NCI-H1105 treated with DMSO at 0.1 percent for 48 hours (cell line): ENCODE results near the gene MAGT1.
"Not testable (repeated sequence)": the region's sequence is repeated elsewhere in the genome, so short reads cannot be mapped to it uniquely, and the experiment has no call there.

Source experiments
- DNase-seq: peaks from one replicate; lab custom pipeline; 2025; lab: John Stamatoyannopoulos, UW

Gene MAGT1

DNA sequence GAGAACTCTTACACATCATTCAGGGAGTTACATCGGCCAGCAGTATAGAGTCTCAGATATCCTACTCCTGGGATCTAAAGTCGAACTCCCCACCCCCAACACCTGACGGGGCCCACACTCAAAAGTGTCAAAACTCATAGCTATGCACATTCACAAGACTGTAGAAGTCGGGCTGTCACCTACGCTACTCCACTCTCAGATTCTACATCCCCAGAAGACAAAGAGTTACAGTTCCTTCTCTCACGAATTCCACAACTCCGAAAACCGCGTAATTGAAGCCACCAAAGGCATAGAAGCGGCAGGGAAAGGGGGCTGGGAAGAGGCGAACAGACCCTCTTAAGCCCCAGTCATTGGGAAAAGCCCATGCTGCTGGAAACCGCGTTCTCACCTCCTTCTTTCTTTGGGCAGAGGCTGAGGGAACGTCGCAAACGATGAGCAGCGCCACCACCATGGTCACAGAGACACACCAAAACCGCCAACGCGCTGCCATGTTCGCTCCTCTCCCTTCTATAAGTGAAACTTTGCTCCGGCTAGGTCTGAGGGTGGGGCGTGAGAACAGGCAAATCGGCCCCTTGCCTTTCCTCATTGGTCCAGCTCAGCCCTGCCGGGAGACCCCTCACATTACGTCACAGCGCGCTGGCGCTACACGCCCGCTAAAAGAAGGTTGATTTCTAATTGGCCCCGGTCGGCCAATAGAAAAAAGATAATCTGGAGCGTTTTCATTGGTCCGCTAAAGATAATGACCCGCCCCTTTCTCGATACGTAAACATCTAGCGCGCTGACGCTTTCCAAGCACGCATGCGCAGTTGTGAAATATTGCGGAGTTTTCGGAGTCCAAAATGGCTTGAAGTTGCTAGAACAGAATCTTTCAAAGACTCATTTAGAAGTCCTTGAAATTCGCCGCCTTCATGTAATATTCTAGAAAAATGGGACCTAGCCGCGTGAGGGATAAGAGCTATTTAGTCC is at the start of gene MAGT1:
Gene MAGT1, minus strand, starts transcription at position 515 of the 966 bp plus-strand sequence. Its CDS starts 25 bp downstream, at position 490.
- DNase-seq = peak; percentile 95

DNA sequence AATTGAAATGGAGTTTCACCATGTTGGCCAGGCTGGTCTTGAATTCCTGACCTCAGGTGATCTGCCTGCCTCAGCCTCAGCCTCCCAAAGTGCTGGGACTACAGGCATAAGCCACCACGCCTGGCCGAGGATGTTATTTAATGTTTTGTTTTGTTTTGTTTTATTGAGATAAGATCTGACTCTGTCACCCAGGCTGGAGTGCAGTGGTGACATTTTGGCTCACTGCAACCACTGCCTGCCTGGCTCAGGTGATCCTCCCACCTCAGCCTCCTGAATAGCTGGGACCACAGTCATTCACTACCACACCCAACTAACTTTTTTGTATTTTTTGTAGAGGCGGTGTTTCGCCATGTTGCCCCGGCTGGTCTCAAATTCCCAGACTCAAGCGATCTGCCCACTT is 49.8 kb upstream of the MAGT1 start:
- DNase-seq = not testable (repeated sequence)

DNA sequence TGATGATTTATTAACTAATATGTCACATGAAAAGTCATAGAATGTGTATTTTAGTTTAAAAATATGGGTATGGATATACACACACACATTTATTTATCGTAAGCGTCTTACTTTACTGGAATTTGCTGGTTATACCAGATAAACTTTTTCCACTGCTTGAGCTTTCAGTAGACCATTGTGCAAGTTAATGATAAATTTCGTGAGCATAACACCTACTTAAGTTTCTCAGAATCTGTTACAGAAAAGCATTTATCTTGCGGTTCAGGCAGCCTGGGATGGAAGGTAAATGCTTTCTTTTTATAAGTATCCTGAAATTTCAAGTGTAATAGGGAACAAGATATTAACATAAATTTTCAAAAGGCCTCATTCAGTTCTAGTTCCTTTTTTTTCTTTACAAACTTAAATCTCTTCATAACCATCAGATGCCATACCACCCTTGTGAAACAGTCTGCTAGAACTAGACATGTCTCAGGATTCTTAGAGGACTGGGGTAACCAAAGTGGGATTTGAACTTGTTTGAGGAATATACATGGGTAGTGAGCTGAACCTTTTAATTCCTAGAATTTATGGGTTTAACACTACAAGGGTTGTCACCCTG is 42.9 kb upstream of the MAGT1 start:
- no peak for DNase-seq

DNA sequence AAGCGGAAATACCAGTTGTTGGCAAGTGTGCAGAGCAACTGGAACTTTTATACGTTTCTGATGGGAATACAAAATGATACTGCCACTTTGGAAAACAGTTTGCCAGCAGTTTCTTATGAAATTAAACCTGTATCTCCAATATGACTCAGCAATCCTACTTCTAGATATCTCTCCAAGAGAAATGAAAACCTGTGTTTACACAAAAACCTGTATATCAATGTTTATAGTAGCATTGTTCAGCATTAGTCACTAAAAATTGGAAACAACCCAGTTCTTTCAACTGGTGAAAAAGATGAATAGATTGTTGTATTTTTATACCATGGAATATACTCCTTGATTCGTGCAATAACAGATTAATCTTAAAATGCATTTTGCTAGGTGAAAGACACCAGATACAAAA is 42.1 kb upstream of the MAGT1 start:
- no peak for DNase-seq

DNA sequence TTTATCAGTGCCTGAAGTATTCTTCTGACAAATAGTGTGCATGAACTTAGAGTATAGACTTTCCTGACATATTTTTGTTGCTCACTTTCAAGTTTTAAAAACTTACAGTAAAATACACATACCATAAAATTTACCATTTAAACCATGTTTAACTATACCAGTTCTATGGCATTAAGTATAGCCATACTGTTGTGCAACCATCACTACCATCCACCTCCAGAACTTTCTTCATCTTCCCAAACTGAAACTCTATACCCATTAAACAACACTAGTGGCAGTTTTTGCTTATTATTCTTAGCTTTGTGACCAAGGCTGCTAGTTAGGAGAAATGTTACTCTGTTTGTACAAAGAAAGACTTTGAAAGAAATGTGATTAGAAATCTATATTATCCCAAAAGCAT is 41.1 kb upstream of the MAGT1 start:
- no peak for DNase-seq

DNA sequence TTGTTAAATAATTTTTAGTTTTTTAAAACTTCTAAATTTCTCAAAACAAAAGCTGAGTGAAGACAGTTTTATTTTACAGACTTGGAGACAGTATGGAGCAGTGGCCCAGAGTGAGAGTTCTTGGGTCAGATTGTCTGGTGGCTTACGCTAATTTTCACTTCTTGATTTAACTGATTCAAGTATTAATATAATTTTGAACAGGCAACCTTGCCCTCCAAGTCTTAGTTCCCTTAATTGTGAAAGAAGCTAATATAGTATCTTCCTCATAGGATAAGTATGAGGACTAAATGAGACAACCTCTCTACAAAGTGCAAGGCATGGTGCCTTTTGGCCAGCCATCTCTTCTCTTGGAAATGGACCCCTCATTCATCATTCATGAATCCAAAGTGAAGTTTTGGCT is 40.7 kb upstream of the MAGT1 start:
- no peak for DNase-seq

DNA sequence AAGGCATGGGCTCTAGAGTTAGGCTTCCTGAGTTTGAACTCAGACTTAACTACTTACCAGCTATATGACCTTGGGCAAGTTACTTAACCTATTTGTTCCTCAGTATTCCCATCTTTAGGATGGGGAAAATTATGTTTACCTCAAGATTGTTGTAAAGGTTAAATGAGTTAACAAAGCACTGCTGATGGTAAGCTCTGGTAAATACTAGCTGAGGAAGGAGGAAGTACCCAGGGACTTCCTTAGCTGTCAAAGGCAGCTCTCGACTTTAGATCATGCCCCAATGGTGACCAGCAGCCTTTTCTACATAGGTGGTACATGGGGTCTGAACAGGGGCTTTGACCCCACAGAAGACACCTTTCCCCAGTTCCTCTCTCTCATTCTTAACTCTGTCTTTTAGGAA is 35.3 kb upstream of the MAGT1 start:
- DNase-seq = no peak

DNA sequence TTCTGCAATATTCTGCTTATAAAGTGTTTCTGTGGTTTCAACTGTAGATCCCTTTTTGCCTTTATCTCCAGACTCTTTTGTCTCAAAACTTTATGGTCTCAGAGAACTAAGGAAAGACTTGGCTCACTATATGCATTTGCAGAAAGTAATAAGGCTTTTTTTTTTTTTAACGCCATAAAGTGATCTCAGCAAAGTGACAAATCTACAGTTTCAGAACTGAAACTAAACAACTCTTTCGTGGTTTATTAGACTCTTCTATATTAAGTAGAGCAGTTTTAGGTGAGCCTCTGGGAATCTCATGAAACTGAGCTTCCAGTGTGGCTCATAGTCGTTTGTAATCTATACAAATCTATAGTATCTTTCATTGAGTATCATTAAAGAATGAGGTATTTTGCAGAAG is 30.5 kb upstream of the MAGT1 start:
- DNase-seq = no peak

DNA sequence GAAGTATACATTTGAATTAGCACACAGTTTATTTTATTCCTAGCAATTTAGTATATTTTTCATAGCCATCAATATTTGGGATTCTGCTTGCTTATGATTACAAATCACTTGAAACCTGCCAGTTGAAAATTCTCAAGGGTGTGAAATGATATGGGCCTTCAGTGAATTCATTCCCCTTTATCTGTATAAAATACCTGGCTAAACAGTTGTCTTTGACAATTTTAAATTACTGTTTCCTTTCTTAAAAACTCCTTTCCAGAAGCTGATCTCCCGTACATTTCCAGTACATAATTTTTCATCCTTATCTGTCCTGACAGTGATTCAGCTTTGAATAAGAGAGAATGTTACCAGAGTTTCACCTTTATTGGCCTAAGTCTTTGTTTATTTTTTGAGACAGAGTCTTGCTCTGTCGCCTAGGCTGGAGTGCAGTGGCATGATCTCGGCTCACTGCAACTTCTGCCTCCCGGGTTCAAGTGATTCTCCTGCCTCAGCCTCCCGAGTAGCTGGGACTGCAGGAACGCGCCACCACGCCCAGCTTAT is 29.2 kb upstream of the MAGT1 start:
- DNase-seq = no peak

DNA sequence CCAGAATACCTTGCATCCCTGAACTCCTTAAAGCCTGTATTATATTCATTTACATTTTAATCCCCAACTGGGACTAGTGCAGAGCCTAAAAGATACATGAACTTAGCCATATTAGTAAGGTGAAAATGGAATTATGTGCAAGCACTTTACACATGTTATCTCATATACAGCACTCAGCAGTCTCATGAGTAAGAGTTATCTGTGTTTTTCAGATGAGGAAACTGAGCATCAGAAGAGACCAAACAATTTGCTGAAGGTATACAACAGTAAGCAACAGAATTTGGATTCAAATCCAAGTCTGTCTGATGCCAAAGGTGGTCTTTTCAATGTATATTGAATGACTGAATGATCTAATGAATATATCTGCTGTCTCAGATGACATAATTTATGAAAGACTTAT is 27.6 kb upstream of the MAGT1 start:
- no peak for DNase-seq

DNA sequence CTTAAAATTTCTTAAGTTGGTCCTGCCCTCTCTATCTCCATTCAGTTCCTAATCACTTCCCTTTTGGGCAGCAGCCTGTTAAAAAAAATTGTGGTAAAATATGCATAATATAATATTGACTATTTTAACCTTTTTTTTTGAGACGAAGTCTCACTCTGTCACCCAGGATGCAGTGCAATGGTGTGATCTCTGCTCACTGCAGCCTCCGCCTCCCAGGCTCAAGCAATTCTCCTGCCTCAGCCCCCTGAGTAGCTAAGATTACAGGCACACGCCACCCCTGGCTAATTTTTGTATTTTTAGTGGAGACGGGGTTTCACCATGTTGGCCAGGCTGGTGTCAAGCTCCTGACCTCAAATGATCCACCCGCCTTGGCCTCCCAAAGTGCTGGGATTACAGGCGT is 24.1 kb upstream of the MAGT1 start:
- DNase-seq = not testable (repeated sequence)

DNA sequence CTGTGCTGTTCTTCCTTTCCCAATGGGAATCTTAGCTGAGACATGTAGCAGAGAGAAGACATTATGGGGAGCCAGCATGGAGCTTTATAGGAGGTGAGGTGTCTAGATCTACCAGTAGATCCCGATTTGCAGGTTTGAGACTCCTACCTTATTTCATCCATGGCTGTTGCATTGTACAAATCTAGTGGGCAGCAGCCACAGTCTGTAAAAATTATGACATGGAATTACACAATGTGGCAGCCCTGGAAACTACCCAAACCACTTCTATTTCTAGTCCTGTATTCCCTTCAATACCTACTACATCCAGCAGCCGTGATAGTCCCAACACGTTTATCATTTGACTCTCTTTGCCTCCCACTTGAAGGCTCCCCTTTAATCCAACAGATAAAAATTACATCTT is 23.3 kb upstream of the MAGT1 start:
- DNase-seq = no peak

DNA sequence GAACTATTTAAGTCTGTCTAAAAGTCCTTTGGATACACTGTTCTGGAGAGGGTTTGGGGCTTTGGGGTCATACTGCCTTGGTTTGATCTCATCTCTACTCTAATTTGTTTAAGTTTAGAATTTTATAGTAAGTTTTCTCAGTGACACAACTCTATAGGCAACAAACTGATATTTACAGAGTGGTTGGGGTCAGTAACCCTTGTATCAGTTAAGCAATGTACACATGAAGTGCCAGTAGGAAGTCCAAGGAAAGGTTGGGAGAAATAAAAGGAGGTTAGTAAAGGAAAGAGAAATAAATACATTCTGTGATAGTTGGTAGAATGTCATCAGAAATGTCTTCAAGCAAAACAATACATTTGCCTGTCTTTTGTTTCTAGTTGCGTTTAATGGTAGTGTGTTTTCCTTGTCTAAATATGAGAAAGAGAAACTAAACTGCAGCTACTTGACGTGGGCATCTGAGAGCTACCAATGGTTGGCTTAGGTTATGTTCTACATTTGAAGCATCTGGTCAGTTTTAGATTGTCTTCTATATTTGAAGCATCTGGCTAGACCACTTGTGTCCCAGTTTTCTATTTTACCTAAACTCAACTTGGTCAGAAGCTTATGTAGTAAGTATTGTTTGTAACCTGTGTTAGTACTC is 22.2 kb upstream of the MAGT1 start:
- DNase-seq = no peak

DNA sequence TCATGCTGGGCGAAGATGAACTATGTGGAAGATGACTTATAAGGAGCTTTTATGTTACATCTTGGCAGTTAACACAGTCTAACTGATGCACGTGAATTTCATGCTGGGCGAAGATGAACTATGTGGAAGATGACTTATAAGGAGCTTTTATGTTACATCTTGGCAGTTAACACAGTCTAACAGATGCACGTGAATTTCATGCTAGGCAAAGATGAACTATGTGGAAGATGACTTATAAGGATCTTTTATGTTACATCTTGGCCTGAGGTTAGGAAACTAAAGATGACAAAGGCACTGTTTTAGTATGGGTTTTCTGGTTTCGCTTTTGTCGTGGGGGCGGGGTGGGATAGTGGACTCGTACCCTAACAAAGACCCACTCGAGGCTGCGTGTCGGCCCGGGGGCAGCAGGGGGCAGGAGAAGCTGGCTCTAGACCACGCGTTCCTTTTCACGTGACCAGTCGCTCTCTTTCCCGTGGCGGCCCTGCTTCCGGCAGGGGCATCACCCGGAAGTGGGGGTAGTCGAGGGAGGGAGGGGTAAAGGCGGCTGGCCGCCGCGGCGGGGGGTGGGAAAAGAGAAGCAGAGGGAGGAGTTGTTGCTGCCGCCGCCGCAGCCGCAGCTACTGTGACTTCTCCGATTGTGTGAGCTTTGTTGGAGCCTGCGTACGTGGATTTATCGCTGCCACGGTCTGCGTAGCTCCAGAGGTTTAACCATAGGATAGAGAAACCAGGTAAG is 15.0 kb upstream of the MAGT1 start, which contains the start of gene ATP7A:
Gene ATP7A, plus strand, starts transcription at position 586 of the 733 bp plus-strand sequence. CDS start 60,949 bp downstream, outside the sequence.
- DNase-seq = peak; percentile 80

DNA sequence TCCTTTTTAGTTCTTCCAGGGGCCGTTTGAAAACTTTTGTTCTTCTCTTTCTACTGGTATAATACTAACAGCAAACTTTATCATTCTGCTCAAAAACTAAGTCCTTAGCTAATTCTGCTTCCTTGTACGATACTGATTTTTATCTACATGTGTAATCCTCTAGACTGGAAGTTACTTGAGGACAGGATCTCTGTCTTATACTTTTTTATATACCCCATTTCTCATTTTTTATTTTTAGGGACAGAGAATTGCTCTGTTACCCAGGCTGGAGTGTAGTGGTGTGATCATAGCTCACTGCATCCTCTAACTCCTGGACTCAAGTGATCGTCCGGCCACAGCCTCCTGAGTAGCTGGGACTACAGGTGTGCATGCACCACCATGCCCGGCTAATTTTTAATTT is 6.3 kb upstream of the MAGT1 start:
- DNase-seq = no peak

DNA sequence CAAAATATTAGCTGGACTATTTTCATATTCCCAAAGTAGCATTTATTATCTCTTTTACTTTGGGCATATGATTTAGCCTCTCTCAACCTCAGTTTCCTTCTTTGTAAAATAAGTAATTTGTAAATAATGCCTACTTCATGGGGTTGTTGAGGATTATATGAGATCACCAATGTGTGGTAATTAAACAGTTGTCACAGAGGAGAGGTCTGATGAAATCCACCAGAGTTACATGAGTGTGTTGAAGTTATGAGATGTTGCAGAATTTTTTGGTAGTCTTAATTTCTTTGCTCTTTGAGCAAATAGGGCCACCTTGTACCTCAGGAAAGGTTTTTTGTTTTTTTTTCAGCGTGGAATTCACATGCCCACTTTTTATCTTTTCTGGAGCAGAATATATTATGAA is 5.5 kb upstream of the MAGT1 start:
- DNase-seq = no peak

DNA sequence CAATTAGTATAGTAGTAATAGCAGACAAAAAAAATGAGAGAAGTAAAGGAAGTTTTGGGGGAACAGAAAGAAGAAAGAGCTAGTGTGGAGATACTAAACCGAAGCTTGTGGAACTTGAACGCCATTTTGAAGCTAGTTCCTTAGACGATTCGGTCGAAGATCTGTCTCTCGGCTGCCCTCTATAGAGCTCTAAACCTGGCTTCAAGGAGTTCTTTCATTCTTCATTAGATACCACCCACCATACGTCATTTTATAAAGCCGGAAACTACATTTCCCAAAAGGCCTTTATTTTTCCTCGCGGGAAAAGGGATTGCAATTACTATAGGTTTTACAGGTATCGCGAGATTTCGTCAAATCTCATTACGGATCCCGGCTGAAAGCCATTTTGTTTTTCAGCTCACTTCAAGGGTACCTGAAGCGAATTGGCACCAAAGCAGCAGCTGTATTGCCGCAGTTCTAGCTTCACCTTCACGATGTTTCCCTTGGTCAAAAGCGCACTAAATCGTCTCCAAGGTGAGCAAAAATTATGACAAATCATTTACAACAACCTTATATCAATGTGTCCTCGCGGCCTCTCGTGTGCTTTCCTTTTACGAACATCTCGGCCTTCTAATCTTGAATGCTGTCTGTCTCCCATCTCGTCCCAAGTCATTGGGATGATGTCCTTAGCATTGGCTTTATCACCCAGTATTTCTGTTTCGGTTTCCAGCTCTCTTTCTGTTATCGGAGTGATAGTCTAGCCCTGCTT is 4.0 kb upstream of the MAGT1 start, which contains the start of gene COX7B:
Gene COX7B, plus strand, starts transcription at position 388 of the 748 bp plus-strand sequence. Its CDS starts 86 bp downstream, at position 474.
- DNase-seq = peak; percentile 96

DNA sequence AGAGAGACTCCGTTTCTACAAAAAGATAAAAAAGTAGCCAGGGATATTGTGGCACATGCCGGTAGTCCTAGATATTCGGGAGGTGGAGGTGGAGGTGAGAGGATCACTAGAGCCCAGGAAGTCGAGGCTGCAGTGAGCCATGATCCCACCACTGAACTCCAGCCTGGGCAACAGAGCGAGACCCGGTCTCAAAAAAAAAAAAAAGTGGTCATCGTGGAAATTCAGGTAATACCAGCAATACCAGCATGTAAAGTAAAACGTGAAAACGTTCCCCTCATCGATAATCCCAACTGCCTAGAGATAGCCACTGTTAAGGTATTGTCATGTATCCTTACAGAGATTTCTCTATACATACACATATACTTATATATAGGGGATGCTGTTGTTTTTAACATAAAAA is 1.5 kb downstream of the MAGT1 start:
- no peak for DNase-seq

DNA sequence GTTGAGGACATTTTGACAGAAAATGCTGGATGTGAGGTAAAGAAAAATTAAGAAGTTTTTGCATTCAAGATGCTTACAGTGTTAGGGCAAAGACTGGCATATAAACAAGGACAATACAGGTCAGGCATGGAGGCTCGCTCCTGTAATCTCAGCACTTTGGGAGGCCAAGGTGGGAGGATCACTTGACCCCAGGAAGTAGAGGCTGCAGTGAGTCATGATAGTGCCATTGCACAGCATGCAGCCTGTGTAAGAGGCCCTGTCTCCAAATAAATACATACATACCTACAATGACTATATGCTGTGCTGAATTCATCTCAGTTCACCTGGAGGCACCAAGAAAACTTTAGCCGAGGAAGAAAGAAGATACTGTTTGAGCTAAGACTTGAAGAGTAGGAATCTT is 2.3 kb downstream of the MAGT1 start:
- DNase-seq = no peak

DNA sequence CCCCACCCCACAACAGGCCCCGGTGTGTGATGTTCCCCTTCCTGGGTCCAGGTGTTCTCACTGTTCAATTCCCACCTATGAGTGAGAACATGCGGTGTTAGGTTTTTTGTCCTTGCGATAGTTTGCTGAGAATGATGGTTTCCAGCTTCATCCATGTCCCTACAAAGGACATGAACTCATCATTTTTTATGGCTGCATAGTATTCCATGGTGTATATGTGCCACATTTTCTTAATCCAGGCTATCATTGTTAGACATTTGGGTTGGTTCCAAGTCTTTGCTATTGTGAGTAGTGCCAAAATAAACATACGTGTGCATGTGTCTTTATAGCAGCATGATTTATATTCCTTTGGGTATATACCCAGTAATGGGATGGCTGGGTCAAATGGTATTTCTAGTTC is 13.8 kb downstream of the MAGT1 start:
- DNase-seq = not testable (repeated sequence)

DNA sequence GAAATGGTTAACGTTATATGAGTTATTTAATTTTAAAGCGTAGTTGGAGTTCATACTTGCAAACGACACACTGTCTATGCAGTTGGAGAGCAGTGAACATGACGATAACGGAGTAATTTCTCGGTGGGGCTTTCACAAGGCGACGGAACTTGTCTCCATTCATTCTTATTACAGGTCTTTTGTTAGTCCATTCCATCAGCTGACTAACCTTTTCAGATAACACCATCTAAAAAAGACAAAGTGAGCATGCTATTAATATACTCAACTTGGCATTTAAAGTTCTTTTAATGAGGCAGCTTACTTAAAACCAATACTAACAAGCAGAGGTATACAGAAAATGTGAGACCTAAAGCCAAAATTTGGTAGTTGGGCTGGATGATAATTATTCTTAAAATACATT is 19.9 kb downstream of the MAGT1 start:
- DNase-seq = no peak
